ENCODE data around the gene PHLPP1.
"Not testable (repeated sequence)": the region's sequence is repeated elsewhere in the genome, so short reads cannot be mapped to it uniquely, and the experiment has no call there.

PHLPP1 gene

DNA sequence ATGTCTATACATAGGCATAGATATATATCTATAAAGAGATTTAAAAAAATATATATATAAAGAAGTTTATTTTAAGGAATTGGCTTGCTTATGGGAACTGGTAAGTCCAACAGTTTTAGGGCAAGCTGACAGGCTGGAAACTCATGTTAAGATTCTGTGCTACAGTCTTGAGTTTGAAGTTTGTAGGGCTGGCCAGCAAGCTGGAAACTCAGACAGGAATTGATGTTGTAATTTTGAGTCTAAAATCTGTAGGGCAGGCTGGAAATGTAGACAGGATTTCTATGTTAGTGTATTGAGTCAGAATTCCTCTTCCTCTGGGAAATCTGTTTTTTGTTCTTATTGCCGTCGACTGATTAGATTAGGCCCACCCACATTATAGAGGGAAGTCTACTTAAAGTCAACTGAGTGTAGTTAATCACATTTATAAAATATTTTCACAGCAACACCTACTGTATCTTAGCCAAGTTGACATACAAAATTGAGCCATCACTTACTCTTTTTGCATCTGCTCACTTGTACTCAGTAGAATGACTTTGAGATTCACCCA is 60.8 kb downstream of the PHLPP1 start:
- DNase-seq, result no peak

DNA sequence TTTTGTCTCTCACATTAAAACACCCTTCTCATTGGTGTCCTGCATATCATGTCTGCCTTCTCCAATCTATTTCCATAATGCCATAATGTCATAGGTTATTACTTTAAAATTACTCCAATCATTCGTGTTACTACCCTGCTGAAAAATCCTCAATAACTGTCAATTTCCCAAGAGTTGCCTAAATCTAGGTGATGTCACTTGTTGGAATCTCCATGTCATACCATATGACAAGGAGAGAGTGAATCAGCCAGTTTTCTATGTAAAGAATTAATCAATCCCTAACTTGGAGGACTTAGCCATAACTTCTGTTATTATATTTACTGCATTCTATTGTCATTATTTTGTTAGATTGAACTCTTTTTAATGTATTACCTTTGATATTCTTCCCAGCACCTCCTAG is 62.5 kb downstream of the PHLPP1 start:
- no peak for DNase-seq

DNA sequence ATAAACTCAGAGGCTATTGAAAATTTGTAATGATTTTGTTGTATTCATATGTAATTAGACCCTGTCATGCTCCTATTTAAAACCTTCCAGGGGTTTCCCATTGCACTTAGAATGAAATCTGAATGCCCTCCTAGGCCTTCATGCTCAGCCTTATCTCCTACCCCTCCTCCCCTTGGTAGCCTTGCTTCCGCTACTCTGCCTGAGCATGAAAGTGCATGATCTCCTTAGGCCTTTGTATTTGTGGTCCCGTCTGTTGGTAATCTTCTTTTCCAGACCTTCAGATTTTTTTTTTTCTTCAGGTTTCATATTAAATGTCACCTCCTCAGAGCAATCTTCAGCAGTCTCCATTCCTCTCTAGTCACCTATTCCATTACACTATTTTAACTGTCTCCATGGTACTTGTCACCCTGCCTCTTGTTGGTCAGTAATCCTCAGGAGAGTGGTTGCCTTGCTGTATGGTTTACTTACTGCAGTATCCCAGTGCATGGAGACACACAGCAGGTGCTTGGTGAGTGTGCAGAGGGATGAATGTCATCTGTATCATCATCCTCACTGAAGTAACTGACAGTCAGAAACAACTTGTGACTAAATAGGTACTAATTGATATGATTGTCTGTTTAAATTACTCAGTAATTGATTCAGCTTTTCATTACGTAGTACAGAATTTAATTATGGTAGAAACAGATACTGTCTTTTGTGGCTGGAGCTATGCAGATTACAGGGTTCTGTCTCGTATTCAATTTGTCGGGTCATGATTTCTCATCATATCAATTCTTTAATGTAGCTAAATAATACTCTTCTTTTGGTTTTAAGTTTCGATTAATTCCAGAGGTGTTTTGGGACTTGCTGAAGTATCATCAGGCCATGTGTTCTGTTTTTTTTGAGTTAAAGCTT is 63.9 kb downstream of the PHLPP1 start:
- no peak for DNase-seq

DNA sequence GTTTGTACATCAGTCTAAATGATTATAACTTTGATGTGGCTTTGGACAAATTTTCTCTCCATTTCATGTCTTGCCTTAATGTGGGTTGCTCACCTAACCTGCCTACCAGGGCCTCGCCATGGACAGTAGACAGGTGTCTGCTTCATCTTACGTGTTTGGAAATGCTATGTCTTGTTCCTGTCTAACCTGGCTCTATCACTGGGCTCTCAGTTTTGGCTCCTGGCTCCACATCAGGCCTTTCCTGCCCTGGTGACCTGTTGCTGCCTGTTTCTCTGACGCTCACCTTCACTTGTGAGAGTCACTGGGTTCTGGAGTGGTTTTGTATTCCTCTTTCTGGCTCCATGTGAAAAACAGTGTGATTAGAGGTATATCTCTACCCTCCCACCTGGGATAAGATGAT is 65.9 kb downstream of the PHLPP1 start:
- DNase-seq, result no peak

DNA sequence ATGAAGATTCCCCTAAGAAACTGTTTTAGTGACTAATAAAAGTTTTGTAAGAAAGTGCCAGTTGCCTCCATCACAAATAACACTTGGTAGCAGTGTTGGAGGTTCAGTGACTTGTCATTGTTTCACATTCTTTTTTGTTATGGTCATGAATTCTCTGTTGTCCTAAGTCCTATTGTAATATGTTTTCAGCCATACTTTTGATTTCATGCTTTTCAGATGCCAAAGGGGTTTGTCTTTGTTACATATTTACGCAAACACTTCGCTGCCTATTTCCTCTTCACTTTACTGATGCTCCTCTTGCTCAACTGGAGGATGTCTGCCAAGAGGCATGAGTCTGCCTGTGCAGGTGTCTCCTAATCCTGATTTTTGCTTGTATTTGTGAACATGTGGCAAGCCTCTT is 66.6 kb downstream of the PHLPP1 start:
- DNase-seq, result no peak

DNA sequence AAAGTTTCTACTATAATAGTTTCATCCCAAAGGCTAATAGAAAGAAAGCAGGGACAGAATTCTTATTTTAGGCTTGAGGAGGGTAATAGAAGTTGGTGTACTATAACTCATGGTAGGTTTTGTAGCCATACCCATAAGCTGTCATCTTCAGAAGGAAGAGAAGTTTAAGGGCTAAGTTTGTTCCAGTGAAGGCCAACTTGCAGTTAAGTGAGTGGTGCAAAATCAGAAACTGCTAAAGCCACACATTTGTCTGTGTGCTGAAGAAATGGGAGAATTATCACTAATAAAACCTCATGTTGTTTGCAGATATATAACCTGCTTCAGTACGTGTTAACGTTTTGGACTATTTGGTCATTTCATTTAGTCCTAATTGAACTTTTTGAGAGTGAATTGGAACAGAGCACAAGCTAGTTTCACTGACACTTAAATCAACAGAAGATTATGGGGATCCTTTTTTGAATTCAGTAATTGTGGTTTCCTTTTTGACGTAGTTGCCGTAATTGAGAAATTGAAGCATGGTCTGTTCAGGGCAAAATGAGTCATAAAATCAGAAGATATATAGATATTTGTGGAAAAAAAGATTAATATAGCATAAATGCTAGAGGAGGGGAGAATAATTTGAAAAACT is 69.1 kb downstream of the PHLPP1 start:
- no peak for DNase-seq

DNA sequence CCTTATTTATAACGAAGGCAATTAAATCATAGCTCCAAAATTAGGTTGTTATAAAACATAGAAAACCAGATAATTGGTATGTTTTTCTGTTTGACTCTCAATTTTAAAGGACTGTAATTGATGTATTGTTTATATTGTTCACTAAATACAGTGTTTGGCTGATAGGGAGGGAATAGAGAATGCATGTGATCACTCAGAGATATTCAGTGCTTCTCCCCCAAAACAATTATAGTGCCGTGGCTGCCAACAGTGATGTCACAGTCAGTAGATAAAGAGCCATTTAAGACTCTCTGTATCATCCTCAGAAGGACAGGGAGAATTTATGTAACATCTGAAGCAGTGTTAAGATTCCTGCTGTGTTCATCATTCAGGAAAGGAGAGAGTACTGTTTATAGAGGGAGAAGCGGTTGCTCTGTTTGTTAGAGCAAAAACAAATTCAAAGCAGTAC is 69.6 kb downstream of the PHLPP1 start:
- no peak for DNase-seq

DNA sequence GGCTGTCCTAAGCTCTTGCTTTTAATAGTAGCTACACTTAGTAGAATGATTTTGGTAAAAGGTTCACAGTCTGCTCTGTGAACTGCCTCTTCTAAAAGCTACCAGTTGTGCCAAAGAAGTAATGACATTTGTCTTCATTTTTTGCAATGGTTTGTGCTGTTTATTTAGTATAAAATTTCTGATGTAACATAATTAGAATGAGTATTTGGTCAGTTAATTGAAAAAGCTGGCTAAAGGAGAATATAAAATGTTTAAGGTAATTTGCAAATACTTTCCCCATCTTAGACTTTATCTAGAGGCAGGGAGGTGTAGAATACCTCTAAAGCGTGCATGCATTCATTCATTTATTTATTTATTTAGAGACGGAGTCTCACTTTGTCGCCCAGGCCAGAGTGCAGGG is 71.3 kb downstream of the PHLPP1 start:
- DNase-seq, result no peak

DNA sequence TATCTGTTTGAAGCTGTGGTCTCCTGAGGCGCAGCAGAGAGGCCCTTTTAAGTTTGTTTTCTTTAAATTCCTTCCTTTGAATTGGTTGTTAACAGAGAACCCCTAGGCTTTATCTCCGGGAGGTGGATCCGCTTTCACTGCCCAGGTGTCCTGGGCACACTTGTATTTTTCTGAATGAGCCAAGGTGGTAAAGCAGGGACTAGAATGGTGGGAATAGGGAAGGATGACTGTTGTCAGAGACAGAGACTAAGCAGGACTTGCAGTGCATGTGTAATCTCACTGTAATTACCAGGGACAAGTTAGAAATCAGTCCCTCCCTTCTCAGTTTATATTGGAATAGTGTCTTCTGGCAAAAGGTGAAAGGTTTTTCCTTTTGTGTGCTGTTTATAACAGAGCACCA is 72.8 kb downstream of the PHLPP1 start:
- DNase-seq, result no peak

DNA sequence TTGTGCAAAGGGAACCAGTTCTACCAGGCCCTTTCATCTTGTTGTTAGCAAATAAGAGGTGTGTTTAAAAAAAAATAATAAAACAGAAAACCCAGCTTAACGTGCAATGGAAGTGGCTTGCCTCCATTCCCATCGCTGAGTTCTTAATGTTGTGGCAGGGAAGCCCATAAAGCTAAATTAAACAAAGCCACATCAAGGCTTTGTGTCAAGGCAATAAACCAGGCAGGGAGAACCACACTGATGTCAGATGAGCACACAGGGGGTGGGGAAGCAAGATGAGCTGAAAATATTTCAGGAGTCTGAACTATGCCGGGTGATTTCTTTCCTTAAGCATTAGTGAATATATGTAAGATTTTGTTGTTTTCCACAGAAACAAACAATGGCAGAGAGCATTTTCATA is 73.5 kb downstream of the PHLPP1 start:
- DNase-seq, result no peak

DNA sequence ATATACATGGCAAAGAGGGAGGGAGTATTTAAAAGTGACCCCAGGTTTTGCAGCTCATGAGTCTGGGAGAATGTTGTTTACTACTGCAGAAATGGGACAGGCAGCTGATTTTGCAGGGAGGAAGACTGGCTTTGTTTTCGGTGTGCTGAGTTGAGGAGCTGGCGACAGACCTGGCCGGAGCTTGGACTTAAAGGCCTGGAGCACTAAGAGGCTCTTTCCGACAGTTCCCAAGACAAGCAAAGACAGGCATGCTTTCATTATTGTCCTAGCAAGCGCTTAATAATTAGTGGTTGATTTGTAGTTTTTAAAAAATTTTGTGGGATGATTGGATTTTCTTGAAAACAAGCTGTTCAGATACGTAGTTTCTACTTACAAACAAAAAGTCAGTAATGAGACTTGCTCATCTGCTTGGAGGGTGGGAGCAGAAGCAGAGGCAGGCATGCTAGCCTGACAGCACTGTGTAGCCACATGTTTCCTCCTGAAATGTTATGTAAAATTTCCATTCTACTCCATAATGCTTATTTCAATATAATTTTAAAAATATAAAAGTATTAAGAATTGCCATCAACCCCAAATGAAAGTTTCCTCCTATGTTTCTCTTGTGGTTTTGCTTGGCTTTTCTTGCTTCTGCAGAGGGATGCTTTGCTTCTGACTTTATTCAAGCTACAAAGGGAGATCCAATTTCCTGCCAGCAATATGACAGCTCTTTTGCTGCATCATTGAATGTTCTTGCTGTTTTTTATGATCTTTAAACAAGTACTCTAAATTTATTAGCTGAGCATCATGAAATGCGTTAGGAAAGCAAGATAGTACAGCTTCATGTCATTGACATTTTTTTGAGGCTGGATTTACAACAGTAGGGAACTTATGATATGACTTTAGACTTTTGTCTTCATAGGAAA is 75.8 kb downstream of the PHLPP1 start:
- no peak for DNase-seq

DNA sequence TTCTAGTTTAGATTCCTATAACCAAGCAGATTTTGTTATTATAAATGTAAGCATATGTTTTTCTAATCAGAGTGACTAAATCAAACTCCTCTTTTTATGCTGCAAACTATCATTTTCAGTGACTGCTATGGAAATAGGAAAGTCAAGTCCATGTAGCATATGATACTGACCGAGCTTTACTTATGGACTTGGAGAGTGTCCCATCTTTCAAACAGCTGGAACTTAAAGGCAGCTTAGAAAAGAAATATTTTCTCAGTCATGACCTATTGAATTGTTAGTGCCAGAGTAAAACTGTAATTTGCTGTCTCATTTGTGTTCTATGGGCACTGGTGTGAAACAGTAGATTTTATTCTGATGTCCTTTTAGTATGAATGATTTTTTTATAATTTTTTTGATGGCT is 76.7 kb downstream of the PHLPP1 start:
- no peak for DNase-seq

DNA sequence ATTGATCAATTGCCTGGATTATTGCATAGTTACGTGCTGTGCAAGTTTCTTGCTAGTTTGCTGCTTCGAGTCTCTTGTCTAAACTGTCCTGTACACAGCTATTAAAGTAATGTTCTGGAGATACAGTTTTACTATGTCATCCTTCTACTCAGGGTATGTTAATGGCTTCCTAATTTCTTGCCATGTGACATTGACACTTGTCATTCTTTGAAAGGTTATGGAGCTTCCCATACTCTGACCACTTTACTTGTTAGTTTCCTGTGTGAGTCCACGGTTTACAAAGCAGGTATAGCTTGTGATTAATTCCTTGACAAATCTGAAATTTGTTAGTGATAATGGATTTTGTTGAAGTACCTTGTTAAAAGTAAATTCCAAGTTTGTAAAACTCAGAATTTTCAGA is 80.5 kb downstream of the PHLPP1 start:
- no peak for DNase-seq

DNA sequence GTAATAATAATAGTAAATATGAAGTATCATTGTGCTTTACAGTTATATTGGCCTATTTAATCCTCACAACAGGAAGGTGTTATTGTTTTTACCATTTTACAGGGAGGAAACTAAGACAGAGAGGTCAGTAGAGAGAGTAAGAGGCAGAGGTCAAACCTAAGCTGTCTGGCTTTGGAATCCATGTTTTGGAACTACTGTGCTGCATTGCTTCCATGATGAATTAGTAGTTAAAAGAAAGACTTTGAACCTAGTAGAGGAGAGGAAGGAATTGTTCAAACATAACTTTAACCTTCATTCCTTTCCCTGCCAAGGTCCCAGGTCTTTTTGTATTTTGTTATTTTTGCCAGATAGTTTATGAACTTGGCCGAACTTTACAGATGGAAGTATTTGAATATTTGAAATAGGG is 80.9 kb downstream of the PHLPP1 start:
- DNase-seq, result no peak

DNA sequence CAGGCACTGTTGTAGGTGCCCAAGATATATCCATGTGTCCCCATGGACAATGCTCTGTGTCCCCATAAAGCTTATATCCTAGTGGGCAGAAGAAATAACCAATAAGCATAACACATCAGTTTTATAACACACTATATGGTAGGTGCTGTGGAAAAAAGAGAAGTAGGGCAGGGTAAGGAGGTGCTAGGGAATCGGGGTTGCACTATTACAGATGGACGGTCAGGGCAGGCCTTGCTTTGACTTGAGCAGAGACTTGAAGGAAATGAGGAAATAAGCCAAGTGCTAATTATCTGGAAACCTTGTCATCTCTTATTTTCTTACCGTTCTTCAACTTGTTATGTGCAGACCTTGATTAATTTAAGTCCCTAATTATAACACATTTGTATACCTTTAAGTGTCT is 82.0 kb downstream of the PHLPP1 start:
- DNase-seq, result no peak

DNA sequence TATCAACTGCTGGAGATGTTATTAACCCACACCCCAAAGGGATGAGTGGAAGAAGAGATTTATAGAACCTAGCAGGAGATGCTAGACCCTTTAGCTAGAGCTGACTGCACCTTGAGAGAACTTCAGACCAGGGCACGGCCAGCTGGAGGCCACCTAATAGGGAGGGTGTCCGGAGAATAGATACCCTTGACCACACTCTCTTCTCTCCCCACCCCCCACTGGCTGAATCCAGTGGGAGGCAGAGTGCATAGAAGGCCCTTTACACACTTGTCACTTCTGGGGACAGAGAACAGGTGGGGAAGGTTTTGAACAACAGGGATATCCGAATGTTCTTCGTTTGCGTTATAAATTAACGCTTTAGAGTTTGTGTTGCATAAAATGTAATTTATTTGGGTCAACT is 84.6 kb downstream of the PHLPP1 start:
- no peak for DNase-seq

DNA sequence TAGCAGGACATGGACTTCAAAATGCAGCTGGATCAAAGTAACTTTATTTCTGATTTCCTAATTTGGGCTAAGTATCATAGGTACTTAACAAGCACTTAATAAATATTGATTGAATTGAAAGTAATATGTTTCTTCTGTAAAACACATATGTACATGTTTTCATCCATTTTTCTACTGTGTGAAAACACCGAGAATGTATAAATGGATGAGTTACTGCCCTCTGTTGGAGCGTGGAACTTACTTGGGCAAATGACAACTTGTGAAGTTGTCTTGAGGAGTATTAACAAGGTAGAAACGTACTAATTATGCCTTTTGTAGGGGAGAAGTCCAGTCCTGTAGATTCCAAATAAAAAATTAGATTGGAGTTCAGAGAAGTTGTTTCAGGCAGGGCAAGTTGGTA is 87.2 kb downstream of the PHLPP1 start:
- DNase-seq, result no peak

DNA sequence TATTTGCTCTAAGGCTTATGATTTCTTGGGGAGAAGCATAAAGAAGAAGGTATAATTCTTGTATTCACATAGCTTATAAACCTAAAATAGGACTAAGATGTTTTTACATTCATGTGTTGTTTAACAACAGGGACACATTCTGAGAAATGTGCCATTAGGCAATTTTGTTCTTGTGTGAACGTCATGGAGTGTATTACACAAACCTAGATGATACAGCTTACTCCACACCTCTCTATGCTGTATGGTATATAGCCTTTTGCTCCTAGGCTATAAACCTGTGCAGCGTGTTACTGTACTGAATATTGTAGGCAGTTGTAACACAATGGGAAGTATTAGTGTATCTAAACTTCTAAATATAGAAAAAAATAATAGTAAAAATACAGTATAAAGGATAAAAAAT is 92.1 kb downstream of the PHLPP1 start:
- no peak for DNase-seq

DNA sequence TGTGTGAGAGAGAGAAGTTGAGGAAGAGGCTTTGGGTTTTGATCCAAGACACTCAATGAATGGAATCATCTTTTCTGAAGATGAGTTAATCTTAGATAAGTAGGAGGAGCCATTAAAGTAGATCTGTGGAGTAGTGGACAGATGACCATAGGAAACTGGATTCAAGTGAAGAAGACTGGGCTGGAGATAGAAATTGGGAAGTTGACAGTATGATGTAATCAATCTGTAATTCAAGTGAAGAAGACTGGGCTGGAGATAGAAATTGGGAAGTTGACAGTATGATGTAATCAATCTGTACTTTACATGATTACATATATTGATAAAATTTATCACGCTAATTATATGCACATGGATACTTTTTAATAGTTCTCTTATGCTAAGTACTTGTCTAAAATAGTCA is 92.8 kb downstream of the PHLPP1 start:
- DNase-seq, result no peak

DNA sequence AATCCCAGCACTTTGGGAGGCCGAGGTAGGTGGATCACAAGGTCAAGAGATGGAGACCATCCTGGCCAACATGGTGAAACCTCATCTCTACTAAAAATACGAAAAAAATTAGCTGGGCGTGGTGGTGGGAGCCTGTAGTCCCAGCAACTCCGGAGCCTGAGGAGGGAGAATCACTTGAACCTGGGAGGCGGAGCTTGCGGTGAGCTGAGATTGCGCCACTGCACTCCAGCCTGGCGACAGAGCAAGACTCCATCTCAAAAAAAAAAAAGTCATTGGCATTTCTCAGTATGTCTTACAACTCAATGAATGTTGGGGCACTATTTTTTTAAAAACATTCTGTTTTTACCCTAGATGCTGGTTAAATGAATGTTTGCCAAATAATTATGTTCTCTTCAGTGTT is 94.1 kb downstream of the PHLPP1 start:
- not testable (repeated sequence) for DNase-seq

DNA sequence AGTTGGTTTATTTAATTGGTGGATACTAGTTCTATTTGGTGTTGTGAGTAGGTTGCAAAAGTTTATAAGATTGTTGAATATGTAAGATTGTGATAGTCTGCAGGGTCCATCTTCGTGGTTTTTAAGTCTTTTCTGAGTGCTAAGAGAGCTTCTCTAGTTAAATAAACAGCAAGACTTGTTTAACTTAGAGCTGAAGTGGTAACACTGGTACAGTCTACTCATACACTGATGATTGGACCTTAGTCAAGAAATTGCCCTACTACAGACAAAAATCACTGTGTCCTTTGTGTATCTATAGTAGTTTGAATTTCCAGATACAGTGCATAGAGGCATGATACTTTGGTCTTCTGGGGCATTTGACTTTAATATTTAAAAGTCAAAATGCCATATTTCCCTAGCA is 94.6 kb downstream of the PHLPP1 start:
- no peak for DNase-seq

DNA sequence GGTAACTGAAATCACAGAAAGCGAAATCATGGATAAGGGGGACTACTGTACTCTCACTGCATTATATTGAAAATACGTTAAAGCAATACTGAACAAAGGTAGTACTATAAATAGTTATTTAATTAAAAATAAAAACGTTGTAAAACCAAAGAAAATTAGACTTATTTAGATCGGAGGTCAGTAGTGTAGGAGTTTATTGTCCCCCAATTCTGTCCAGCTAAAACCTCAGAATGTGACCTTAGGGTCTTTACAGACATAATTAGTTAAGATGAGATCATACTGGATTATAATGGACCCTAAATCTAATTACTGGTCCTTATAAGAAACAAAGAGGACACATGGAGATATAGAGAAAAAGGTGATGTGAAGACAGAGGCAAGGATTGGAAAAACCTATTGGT is 95.3 kb downstream of the PHLPP1 start:
- DNase-seq, result no peak

DNA sequence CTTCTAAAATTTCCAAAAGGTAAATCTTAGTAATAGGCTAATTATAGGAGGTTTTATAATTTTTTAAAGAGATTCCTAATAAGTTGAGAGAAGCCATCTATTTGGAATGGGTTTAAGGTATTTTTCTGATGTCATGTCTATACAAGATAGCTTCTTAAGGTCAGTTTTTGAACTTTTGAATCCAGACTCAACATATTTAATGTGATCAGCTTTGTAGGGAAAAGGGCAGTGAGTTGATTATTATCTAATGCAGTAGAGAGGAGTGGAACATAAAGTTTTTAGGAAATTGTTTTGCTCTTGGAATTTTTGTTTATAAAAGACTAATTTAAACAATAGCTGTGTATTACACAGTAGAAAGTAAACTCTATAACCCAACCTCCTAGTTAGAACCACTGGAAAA is 96.3 kb downstream of the PHLPP1 start:
- DNase-seq, result no peak
